ENCODE results near the gene FOXD2.

The FOXD2 gene

DNA sequence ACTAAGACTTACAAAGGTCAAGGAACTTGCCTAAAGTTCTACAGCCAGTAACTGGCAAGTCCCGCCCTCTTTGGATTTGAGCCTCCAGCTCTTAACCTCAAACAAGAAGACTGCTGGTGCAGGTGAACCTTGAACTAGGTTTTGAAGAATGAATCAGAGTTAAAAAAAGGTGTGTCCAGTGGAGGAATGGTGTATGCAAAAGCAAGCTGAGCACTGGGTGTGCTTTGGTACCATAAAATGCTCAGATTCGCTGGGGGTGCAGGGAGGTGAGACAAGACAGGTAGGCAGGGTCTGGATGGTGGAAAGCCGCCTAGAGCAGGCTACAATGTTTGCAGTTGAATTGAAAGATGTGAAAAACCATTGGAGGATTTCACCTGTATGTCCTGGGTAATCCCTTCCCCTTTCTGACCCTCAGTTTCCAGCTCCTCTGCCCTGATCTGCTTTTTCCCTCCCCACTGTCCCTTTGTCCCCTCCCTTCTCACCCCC is 39.8 kb downstream of the FOXD2 start:
- Histone ChIP-seq H3K9ac (ENCODE audit: low read depth, low read length, poor library complexity, severe bottlenecking) (no peak overlapping the region), H3K4me2 (ENCODE audit: low read depth, low read length, poor library complexity, severe bottlenecking) (no peak overlapping the region), H3K4me3 (ENCODE audit: low read length, poor library complexity, severe bottlenecking) (no peak overlapping the region), H3K9me2 (replicated peaks; ENCODE audit: low read depth, low read length) (no peaks in the 10 kb centered on the region), H3F3A (ENCODE audit: low read depth) (no peaks in the 10 kb centered on the region), H2AFZ (ENCODE audit: low read length) (no peak overlapping the region), H3K79me2 (ENCODE audit: insufficient read depth, low read length) (no peaks in the 10 kb centered on the region), H3K36me3 (ENCODE audit: insufficient read depth, low read length) (no peaks in the 10 kb centered on the region), H3K9me3 (ENCODE audit: insufficient read depth, low read depth, low read length) (no peaks in the 10 kb centered on the region), H3K4me1 (ENCODE audit: insufficient read depth, low read length, poor library complexity, severe bottlenecking) (no peaks in the 10 kb centered on the region), H3K27me3 (ENCODE audit: insufficient read depth, low read length, poor library complexity, severe bottlenecking) (no peaks in the 10 kb centered on the region), H4K20me1 (ENCODE audit: insufficient read depth, low read length, poor library complexity, severe bottlenecking) (no peaks in the 10 kb centered on the region)
- TF ChIP-seq, protein P1, sequence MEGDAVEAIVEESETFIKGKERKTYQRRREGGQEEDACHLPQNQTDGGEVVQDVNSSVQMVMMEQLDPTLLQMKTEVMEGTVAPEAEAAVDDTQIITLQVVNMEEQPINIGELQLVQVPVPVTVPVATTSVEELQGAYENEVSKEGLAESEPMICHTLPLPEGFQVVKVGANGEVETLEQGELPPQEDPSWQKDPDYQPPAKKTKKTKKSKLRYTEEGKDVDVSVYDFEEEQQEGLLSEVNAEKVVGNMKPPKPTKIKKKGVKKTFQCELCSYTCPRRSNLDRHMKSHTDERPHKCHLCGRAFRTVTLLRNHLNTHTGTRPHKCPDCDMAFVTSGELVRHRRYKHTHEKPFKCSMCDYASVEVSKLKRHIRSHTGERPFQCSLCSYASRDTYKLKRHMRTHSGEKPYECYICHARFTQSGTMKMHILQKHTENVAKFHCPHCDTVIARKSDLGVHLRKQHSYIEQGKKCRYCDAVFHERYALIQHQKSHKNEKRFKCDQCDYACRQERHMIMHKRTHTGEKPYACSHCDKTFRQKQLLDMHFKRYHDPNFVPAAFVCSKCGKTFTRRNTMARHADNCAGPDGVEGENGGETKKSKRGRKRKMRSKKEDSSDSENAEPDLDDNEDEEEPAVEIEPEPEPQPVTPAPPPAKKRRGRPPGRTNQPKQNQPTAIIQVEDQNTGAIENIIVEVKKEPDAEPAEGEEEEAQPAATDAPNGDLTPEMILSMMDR (conservative IDR thresholded peaks at IDR 0.05; ENCODE audit: low read length): no peak
- no peak for TF ChIP-seq EZH2phosphoT487 (IDR thresholded peaks at IDR 0.05; ENCODE audit: borderline replicate concordance)

DNA sequence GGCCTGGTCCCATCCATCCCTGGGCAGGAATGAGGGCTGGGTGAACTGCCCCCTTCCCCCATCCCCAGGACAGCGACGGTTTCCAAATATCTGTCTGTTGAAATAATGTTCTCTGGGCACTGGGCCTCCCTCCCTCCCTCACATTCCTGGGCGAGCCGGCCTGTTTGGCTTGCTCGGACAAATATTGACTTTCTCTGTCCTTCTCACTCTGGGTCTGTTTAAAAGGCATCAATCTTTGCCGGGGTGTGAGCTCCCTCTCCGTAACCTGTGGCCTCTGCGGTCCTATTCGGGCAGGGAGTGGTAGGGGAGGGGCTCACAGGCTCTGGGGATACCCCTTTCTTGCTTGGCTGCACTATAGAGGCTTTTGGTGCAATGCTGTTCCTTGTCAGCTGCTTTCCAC is 40.2 kb downstream of the FOXD2 start:
- H3K9me3 ChIP-seq (ENCODE audit: insufficient read depth, low read depth, low read length): no peaks in the 10 kb centered on the region
- no peak overlapping the region for H3K4me3 ChIP-seq (ENCODE audit: low read length, poor library complexity, severe bottlenecking)
- H3K36me3 ChIP-seq (ENCODE audit: insufficient read depth, low read length): no peaks in the 10 kb centered on the region
- H3K27me3 ChIP-seq (ENCODE audit: insufficient read depth, low read length, poor library complexity, severe bottlenecking): no peaks in the 10 kb centered on the region
- no peak for TF ChIP-seq EZH2phosphoT487 (IDR thresholded peaks at IDR 0.05; ENCODE audit: borderline replicate concordance)
- TF ChIP-seq, protein P1 (conservative IDR thresholded peaks at IDR 0.05; ENCODE audit: low read length): no peak
- H3K4me1 ChIP-seq (ENCODE audit: insufficient read depth, low read length, poor library complexity, severe bottlenecking): no peaks in the 10 kb centered on the region
- H3K9me2 ChIP-seq (replicated peaks; ENCODE audit: low read depth, low read length): no peaks in the 10 kb centered on the region
- H3K9ac ChIP-seq (ENCODE audit: low read depth, low read length, poor library complexity, severe bottlenecking): no peak overlapping the region
- no peaks in the 10 kb centered on the region for H3F3A ChIP-seq (ENCODE audit: low read depth)
- H4K20me1 ChIP-seq (ENCODE audit: insufficient read depth, low read length, poor library complexity, severe bottlenecking): no peaks in the 10 kb centered on the region
- no peak overlapping the region for H3K4me2 ChIP-seq (ENCODE audit: low read depth, low read length, poor library complexity, severe bottlenecking)
- no peak overlapping the region for H2AFZ ChIP-seq (ENCODE audit: low read length)
- H3K79me2 ChIP-seq (ENCODE audit: insufficient read depth, low read length): no peaks in the 10 kb centered on the region

DNA sequence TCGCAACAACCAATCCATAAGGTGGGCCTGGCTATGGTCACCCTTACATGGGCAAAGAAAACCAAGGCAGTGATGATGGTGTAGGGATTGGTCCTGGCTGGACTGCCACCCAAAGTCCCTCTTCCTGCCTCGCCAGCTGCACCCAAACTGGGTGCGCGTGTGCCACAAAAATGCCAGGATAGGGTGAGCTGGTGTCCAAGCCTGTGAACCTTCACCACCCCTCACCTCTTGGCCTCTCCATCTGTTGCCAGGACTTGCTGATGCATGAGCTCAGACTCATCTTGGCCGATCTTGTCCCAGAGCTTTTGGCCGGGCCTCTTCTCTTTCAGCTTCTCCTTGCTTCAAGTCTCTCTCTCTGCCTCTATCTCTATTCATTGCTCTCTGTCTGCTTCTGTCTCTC is 41.8 kb downstream of the FOXD2 start:
- Histone ChIP-seq H4K20me1 (ENCODE audit: insufficient read depth, low read length, poor library complexity, severe bottlenecking) (no peaks in the 10 kb centered on the region), H3K36me3 (ENCODE audit: insufficient read depth, low read length) (no peaks in the 10 kb centered on the region), H3K4me3 (ENCODE audit: low read length, poor library complexity, severe bottlenecking) (no peak overlapping the region), H3F3A (ENCODE audit: low read depth) (no peaks in the 10 kb centered on the region), H3K27me3 (ENCODE audit: insufficient read depth, low read length, poor library complexity, severe bottlenecking) (no peaks in the 10 kb centered on the region), H3K9me2 (replicated peaks; ENCODE audit: low read depth, low read length) (no peaks in the 10 kb centered on the region), H3K9me3 (ENCODE audit: insufficient read depth, low read depth, low read length) (no peaks in the 10 kb centered on the region), H3K9ac (ENCODE audit: low read depth, low read length, poor library complexity, severe bottlenecking) (no peak overlapping the region), H3K79me2 (ENCODE audit: insufficient read depth, low read length) (no peaks in the 10 kb centered on the region), H3K4me1 (ENCODE audit: insufficient read depth, low read length, poor library complexity, severe bottlenecking) (no peaks in the 10 kb centered on the region), H2AFZ (ENCODE audit: low read length) (no peak overlapping the region), H3K4me2 (ENCODE audit: low read depth, low read length, poor library complexity, severe bottlenecking) (no peak overlapping the region)
- TF ChIP-seq, protein P1 (conservative IDR thresholded peaks at IDR 0.05; ENCODE audit: low read length): no peak
- TF ChIP-seq EZH2phosphoT487 (IDR thresholded peaks at IDR 0.05; ENCODE audit: borderline replicate concordance): no peak
